Measurements from ENCODE around the gene GPC1.

GRCh38 chr2:240425697-240426096, 9.8 kb upstream of the GPC1 start:
- TF ChIP-seq RFX5 (IDR thresholded peaks at IDR 0.05; ENCODE audit: low read depth, low read length) = no peak
- no peak for TF ChIP-seq RAD21 (IDR thresholded peaks at IDR 0.05; ENCODE audit: low read length)
- no peak for TF ChIP-seq CTCF (conservative IDR thresholded peaks at IDR 0.05; ENCODE audit: low read depth, low read length)
- TF ChIP-seq MAZ (IDR thresholded peaks at IDR 0.05; ENCODE audit: borderline replicate concordance, low read depth, low read length) = no peak
